BLaER1 treated with 17β-estradiol and CSF1 and Interleukin-3, amounts not matched to agents 10 nM and 100 nM (cell line): ENCODE results near the gene PCOLCE2.

Experiments used
- H3K27ac ChIP-seq, 11 experiments: shearing (Covaris generic); formaldehyde crosslinking; 2 replicates each; pipeline ENCODE4 v1.8.1; 2022
- H3K27me3 ChIP-seq, 11 experiments: shearing (Covaris generic); formaldehyde crosslinking; 2 replicates each; pipeline ENCODE4 v1.8.1; 2022
- H3K36me3 ChIP-seq, 11 experiments: shearing (Covaris generic); formaldehyde crosslinking; 2 replicates each; pipeline ENCODE4 v1.8.1; 2022
- H3K4me1 ChIP-seq, 10 experiments: shearing (Covaris generic); formaldehyde crosslinking; 2 replicates each; pipeline ENCODE4 v1.8.1; 2022
- H3K4me2 ChIP-seq, 11 experiments: shearing (Covaris generic); formaldehyde crosslinking; 2 replicates each; pipeline ENCODE4 v1.8.1; 2022
- H3K4me3 ChIP-seq, 10 experiments: shearing (Covaris generic); formaldehyde crosslinking; 2 replicates each; pipeline ENCODE4 v1.8.1; 2022
- H3K9ac ChIP-seq, 11 experiments: shearing (Covaris generic); formaldehyde crosslinking; 2 replicates each; pipeline ENCODE4 v1.8.1; 2022
- H3K9me3 ChIP-seq, 11 experiments: shearing (Covaris generic); formaldehyde crosslinking; replicated peaks in 1 of 11; 2 replicates each; pipeline ENCODE4 v1.8.1; 2022
- H4K20me1 ChIP-seq, 11 experiments: shearing (Covaris generic); formaldehyde crosslinking; 2 replicates each; pipeline ENCODE4 v1.8.1; 2022
- Cebpa-rat ChIP-seq, 11 experiments: shearing (Covaris generic); IDR thresholded peaks; 2 replicates each; pipeline ENCODE4 v1.8.1; 2022

Gene PCOLCE2

GRCh38 chr3:142858043-142858442 is 30.8 kb downstream of the PCOLCE2 start:
- no peak overlapping the region for H3K9ac ChIP-seq
- H3K4me1 ChIP-seq: peaks cover 0 to 22% (median 1%) of the 10 kb centered on the region in 10 experiments; a peak in 10 of 20 replicates
- no peak overlapping the region for H3K4me3 ChIP-seq
- H3K27me3 ChIP-seq: no peaks in the 10 kb centered on the region
- no peaks in the 10 kb centered on the region for H3K36me3 ChIP-seq
- H3K4me2 ChIP-seq: no peak overlapping the region
- no peak for TF ChIP-seq Cebpa-rat (IDR thresholded peaks at IDR 0.05)
- H4K20me1 ChIP-seq: no peaks in the 10 kb centered on the region
- H3K27ac ChIP-seq: no peak overlapping the region
- H3K9me3 ChIP-seq: peaks cover 0 to 15% (median 0%) of the 10 kb centered on the region in 11 experiments; a peak in 1 of 22 replicates

GRCh38 chr3:142857056-142857455 is 31.8 kb downstream of the PCOLCE2 start:
- no peak overlapping the region for H3K9ac ChIP-seq
- H3K9me3 ChIP-seq: peaks cover 0 to 15% (median 0%) of the 10 kb centered on the region in 11 experiments; a peak in 1 of 22 replicates
- no peaks in the 10 kb centered on the region for H3K27me3 ChIP-seq
- TF ChIP-seq Cebpa-rat (IDR thresholded peaks at IDR 0.05): no peak
- H4K20me1 ChIP-seq: no peaks in the 10 kb centered on the region
- H3K4me2 ChIP-seq: no peak overlapping the region
- no peak overlapping the region for H3K27ac ChIP-seq
- H3K4me3 ChIP-seq: no peak overlapping the region
- H3K4me1 ChIP-seq: peaks cover 0 to 27% (median 0%) of the 10 kb centered on the region in 10 experiments; a peak in 3 of 20 replicates
- H3K36me3 ChIP-seq: no peaks in the 10 kb centered on the region

GRCh38 chr3:142853270-142854168 is 35.4 kb downstream of the PCOLCE2 start:
- Histone ChIP-seq H3K9ac (no peak overlapping the region), H3K4me2 (peak overlapping the region in 2 of 11 experiments; percentile 21 to 32; a peak in 2 of 22 replicates), H4K20me1 (no peaks in the 10 kb centered on the region), H3K4me1 (peaks cover 0 to 49% (median 0%) of the 10 kb centered on the region in 10 experiments; a peak in 8 of 20 replicates), H3K4me3 (no peak overlapping the region), H3K9me3 (peaks cover 0 to 15% (median 0%) of the 10 kb centered on the region in 11 experiments; a peak in 2 of 22 replicates), H3K36me3 (no peaks in the 10 kb centered on the region), H3K27me3 (no peaks in the 10 kb centered on the region), H3K27ac (no peak overlapping the region)
- TF ChIP-seq Cebpa-rat (IDR thresholded peaks at IDR 0.05): no peak

GRCh38 chr3:142852009-142852408 is 36.9 kb downstream of the PCOLCE2 start:
- Histone ChIP-seq H3K4me2 (peak overlapping the region in 2 of 11 experiments; percentile 17 to 73; a peak in 2 of 22 replicates), H3K36me3 (no peaks in the 10 kb centered on the region), H3K27me3 (no peaks in the 10 kb centered on the region), H3K9ac (no peak overlapping the region), H3K27ac (no peak overlapping the region; a peak in 1 of 22 replicates), H3K4me3 (no peak overlapping the region), H3K9me3 (peaks cover 0 to 15% (median 0%) of the 10 kb centered on the region in 11 experiments; a peak in 2 of 22 replicates), H4K20me1 (no peaks in the 10 kb centered on the region), H3K4me1 (peaks cover 0 to 49% (median 0%) of the 10 kb centered on the region in 10 experiments; a peak in 8 of 20 replicates)
- TF ChIP-seq Cebpa-rat (IDR thresholded peaks at IDR 0.05): no peak

DNA sequence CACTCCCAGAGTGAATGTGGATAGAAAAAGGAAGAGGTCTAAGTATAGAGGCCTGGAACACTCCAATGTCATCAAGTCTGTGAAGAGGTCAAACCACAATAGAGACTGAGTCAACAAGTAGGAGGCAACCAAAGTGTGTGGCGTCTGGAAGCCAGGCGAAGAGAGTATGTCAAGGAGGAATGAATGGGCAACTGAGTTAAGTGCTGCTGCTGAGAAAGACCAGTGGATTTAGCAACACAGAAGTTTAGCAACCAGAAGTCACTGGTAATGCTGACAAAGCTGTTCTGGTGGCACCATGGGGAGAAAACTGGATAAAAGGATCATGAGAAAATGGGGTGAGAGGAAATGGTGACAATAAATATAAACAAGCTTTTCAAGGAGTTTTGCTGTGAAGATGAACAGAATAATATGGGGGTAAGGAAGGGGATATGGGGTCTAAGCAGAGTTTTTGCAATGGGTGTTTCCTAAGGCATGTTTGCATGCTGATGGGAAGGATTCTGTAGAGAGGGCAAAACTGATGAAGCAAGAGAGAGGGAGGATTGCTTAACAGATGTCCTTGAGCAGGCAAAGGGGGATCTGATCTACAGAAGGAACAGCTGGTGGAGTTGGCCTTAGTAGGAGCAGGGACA is 38.4 kb downstream of the PCOLCE2 start:
- no peaks in the 10 kb centered on the region for H4K20me1 ChIP-seq
- no peak overlapping the region for H3K9ac ChIP-seq
- H3K36me3 ChIP-seq: no peaks in the 10 kb centered on the region
- H3K4me3 ChIP-seq: no peak overlapping the region; a peak in 1 of 20 replicates
- H3K27ac ChIP-seq: peak overlapping the region in 3 of 11 experiments; percentile 34 to 67 (median 64); a peak in 6 of 22 replicates
- H3K4me1 ChIP-seq: peaks cover 0 to 49% (median 0%) of the 10 kb centered on the region in 10 experiments; a peak in 8 of 20 replicates
- peak overlapping the region in 4 of 11 experiments; percentile 28 to 90 (median 56); a peak in 7 of 22 replicates for H3K4me2 ChIP-seq
- H3K27me3 ChIP-seq: no peaks in the 10 kb centered on the region
- peaks cover 0 to 15% (median 0%) of the 10 kb centered on the region in 11 experiments; a peak in 2 of 22 replicates for H3K9me3 ChIP-seq
- peak in 3 of 11 experiments; percentile 57 to 73 (median 69); a peak in 4 of 22 replicates for TF ChIP-seq Cebpa-rat (IDR thresholded peaks at IDR 0.05)

DNA sequence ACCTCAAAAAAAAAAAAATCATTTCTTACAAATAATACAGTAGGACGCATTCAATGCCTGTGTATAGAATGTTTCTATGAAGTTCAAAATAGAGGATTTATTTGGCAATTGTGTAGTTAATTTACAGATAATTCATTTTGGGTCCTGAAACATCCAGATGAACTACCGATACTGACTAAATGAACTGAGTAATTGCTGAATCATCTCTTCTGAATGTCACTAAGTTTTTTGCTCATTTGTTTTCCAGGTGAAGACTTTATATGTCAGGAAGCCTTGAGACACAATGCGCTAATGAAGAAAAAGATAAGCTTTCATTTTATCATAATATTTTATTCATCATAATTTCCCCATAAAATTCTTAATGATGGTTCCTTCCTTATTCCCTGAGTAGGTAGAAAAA is 39.7 kb downstream of the PCOLCE2 start:
- H3K4me1 ChIP-seq: peaks cover 0 to 47% (median 0%) of the 10 kb centered on the region in 10 experiments; a peak in 8 of 20 replicates

GRCh38 chr3:142846779-142847577 is 41.9 kb downstream of the PCOLCE2 start:
- Histone ChIP-seq H4K20me1 (no peaks in the 10 kb centered on the region), H3K27ac (no peak overlapping the region), H3K4me2 (no peak overlapping the region), H3K4me3 (no peak overlapping the region), H3K27me3 (no peaks in the 10 kb centered on the region), H3K9ac (no peak overlapping the region), H3K36me3 (no peaks in the 10 kb centered on the region), H3K9me3 (no peaks in the 10 kb centered on the region; a peak in 1 of 22 replicates), H3K4me1 (peaks cover 0 to 29% (median 0%) of the 10 kb centered on the region in 10 experiments; a peak in 8 of 20 replicates)
- TF ChIP-seq Cebpa-rat (IDR thresholded peaks at IDR 0.05): no peak

More for the DNA sequence above, 39.7 kb downstream of the PCOLCE2 start:
- no peak overlapping the region for H3K9ac ChIP-seq
- no peak overlapping the region for H3K4me3 ChIP-seq
- H3K36me3 ChIP-seq: no peaks in the 10 kb centered on the region
- H3K9me3 ChIP-seq: peaks cover 0 to 6% (median 0%) of the 10 kb centered on the region in 11 experiments; a peak in 2 of 22 replicates
- no peaks in the 10 kb centered on the region for H3K27me3 ChIP-seq
- peak overlapping the region in 3 of 11 experiments; percentile 40 to 90 (median 73); a peak in 4 of 22 replicates for H3K4me2 ChIP-seq
- peak overlapping the region in 1 of 11 experiments; percentile 64; a peak in 1 of 22 replicates for H3K27ac ChIP-seq
- no peak for TF ChIP-seq Cebpa-rat (IDR thresholded peaks at IDR 0.05)
- no peaks in the 10 kb centered on the region for H4K20me1 ChIP-seq

DNA sequence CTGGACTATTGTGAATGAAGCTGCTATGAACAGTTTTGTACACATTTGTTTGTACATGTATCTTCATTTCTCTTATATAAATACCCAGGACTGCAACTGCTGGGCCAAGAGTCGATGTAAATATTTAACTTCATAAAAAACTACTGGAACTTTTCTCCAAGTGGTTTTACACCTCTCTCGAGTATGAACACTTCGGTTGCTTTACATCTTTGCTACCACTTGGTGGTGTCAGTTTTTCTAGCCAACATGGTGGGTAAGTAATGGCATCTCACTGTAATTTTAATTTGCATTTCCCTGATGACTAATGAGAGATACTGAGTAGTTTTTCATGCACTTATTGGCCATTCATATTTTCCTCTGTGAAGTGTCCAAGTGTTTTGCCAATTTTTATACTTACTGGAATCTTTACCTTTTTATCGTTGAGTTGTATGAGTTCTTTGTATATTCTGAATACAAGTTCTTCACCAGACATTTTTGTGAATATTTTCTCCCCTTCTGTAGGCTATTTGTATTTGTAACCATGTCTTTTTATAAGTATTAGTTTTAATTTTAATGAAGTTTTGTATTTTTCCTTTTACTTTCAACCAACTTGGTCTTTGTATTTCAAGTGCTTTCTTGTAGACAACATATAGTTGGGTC is 44.4 kb downstream of the PCOLCE2 start:
- peaks cover 0 to 4% (median 0%) of the 10 kb centered on the region in 10 experiments; a peak in 6 of 20 replicates for H3K4me1 ChIP-seq
- H3K4me2 ChIP-seq: no peak overlapping the region
- H3K27me3 ChIP-seq: no peaks in the 10 kb centered on the region
- no peaks in the 10 kb centered on the region for H3K36me3 ChIP-seq
- H3K4me3 ChIP-seq: no peak overlapping the region
- no peak overlapping the region for H3K9ac ChIP-seq
- no peaks in the 10 kb centered on the region for H3K9me3 ChIP-seq
- no peak overlapping the region for H3K27ac ChIP-seq
- H4K20me1 ChIP-seq: no peaks in the 10 kb centered on the region
- no peak for TF ChIP-seq Cebpa-rat (IDR thresholded peaks at IDR 0.05)
